HG03558 (cell line): ENCODE data around the gene NDUFS7.
"Not testable (repeated sequence)": the region's sequence is repeated elsewhere in the genome, so short reads cannot be mapped to it uniquely, and the experiment has no call there.

Experiments used
- ATAC-seq: cut with Tn5 transposase; IDR thresholded peaks from one replicate; pipeline ENCODE4 v1.9.1; 2021; ENCODE audit warnings: moderate number of reproducible peaks; ENCODE audit not compliant: unreplicated experiment; ENCODE audit errors: extremely low read depth

The NDUFS7 gene

GRCh38 chr19:1428738-1429391, 45.2 kb downstream of the NDUFS7 start:
- no peak for ATAC-seq

GRCh38 chr19:1429750-1430149, 46.0 kb downstream of the NDUFS7 start:
- ATAC-seq = no peak

GRCh38 chr19:1430246-1430645, 46.5 kb downstream of the NDUFS7 start:
- no peak for ATAC-seq

- ATAC-seq = no peak
Measured at GRCh38 chr19:1431759-1432506, 48.2 kb downstream of the NDUFS7 start.

GRCh38 chr19:1432507-1432887, 48.8 kb downstream of the NDUFS7 start:
- no peak for ATAC-seq

- ATAC-seq = no peak
Measured at GRCh38 chr19:1433119-1434039, 49.7 kb downstream of the NDUFS7 start.

- no peak for ATAC-seq
Measured at GRCh38 chr19:1434040-1434366, 50.3 kb downstream of the NDUFS7 start.

GRCh38 chr19:1434577-1435060, 50.9 kb downstream of the NDUFS7 start:
- ATAC-seq = no peak

GRCh38 chr19:1435378-1435989, 51.8 kb downstream of the NDUFS7 start:
- no peak for ATAC-seq

- no peak for ATAC-seq
Measured at GRCh38 chr19:1437609-1438008, 53.9 kb downstream of the NDUFS7 start.

GRCh38 chr19:1438035-1438932, 54.6 kb downstream of the NDUFS7 start, which contains the start of gene RPS15:
Gene RPS15, plus strand, starts transcription at chr19:1438396. Its CDS starts 30 bp downstream, at chr19:1438426.
- peak; percentile 60 for ATAC-seq

- ATAC-seq = no peak
Measured at GRCh38 chr19:1438933-1439354, 55.2 kb downstream of the NDUFS7 start.

GRCh38 chr19:1439525-1440417, 56.1 kb downstream of the NDUFS7 start:
- ATAC-seq = not testable (repeated sequence)

GRCh38 chr19:1440418-1440801, 56.7 kb downstream of the NDUFS7 start:
- no peak for ATAC-seq

GRCh38 chr19:1441022-1441426, 57.3 kb downstream of the NDUFS7 start:
- ATAC-seq = no peak

- no peak for ATAC-seq
Measured at GRCh38 chr19:1441677-1442438, 58.2 kb downstream of the NDUFS7 start.
